GM10266 (cell line): ENCODE measurements around the gene COX7B2.

Experiments
- DNase-seq: peaks from one replicate; pipeline ENCODE4 v3.0.0; 2012; ENCODE audit errors: extremely low spot score
- CTCF ChIP-seq: IDR thresholded peaks from 2 replicates; pipeline ENCODE4 v1.5.1; 2012; ENCODE audit warnings: mild to moderate bottlenecking, low read depth; ENCODE audit not compliant: control insufficient read depth, insufficient read depth; ENCODE audit errors: missing control alignments

The COX7B2 gene

GRCh38 chr4:46836584-46836983 is 72.5 kb downstream of the COX7B2 start:
- DNase-seq, result no peak
- TF ChIP-seq CTCF, result no peak

GRCh38 chr4:46830971-46831454 is 78.0 kb downstream of the COX7B2 start:
- no peak for DNase-seq
- TF ChIP-seq CTCF, result no peak

GRCh38 chr4:46820154-46820553 is 88.9 kb downstream of the COX7B2 start:
- DNase-seq, result no peak
- no peak for TF ChIP-seq CTCF

GRCh38 chr4:46819095-46819494 is 90.0 kb downstream of the COX7B2 start:
- no peak for DNase-seq

GRCh38 chr4:46818604-46819003 is 90.4 kb downstream of the COX7B2 start:
- TF ChIP-seq CTCF, result no peak
- DNase-seq, result no peak

More at GRCh38 chr4:46819095-46819494, 90.0 kb downstream of the COX7B2 start:
- TF ChIP-seq CTCF, result no peak

- DNase-seq, result no peak
- TF ChIP-seq CTCF, result no peak
These were observed 91.2 kb downstream of the COX7B2 start for GRCh38 chr4:46817806-46818205.

GRCh38 chr4:46804781-46805413 is 104.1 kb downstream of the COX7B2 start:
- no peak for DNase-seq
- TF ChIP-seq CTCF, result no peak
